ENCODE data around the gene ATRNL1.

GRCh38 chr10:115801457-115801856, 708.3 kb downstream of the ATRNL1 start:
- TF ChIP-seq CTCF (IDR thresholded peaks at IDR 0.05) (no peak), POLR2A (IDR thresholded peaks at IDR 0.05) (no peak), EP300 (IDR thresholded peaks at IDR 0.05; ENCODE audit: low read depth) (no peak)
